PC-3 (cell line): ENCODE data around the gene MYOZ2. TPM values are rescaled to one million over a fixed set of nuclear protein-coding genes. Genes with fewer than 3 reads are reported as not detected.

Experiments used
- ATAC-seq: fragments of 200-7000 bp; cut with Tn5 transposase; 2 replicates; pipeline ENCODE4 v1.9.1; 2020; ENCODE audit warnings: mild to moderate bottlenecking, moderate library complexity
- BruUV-seq: library from RNA; stranded (reverse); fragments of 400-500 nt; replicated peaks from 2 replicates; lab custom pipeline; 2021; lab: Mats Ljungman, UMichigan
- CTCF ChIA-PET: fragments of 300-600 bp; sonication (Branson Sonifier 250); formaldehyde crosslinking; loops from one replicate; lab custom pipeline; 2022; ENCODE audit warnings: antibody characterized with exemption; lab: Charles Lee
- POLR2A ChIA-PET: fragments of 300-600 bp; sonication (Branson Sonifier 250); formaldehyde crosslinking; loops from one replicate; lab custom pipeline; 2022; ENCODE audit warnings: antibody characterized with exemption; ENCODE audit not compliant: unreplicated experiment; lab: Charles Lee
- DNase-seq: peaks from one replicate; pipeline ENCODE4 v3.0.0-alpha.2; 2015
- H2AFZ ChIP-seq: fragments of 300-600 bp; sonication (generic); 2 replicates; pipeline ENCODE4 v1.6.0; 2016; ENCODE audit warnings: antibody characterized with exemption, low read length
- H3F3A ChIP-seq: fragments of 300-600 bp; sonication (generic); one replicate; pipeline ENCODE4 v1.6.0; 2017; ENCODE audit warnings: antibody characterized with exemption, low read length, control low read depth, mild to moderate bottlenecking; ENCODE audit not compliant: unreplicated experiment
- H3K27ac ChIP-seq: fragments of 300-600 bp; sonication (generic); 2 replicates; pipeline ENCODE4 v1.5.1; 2016; ENCODE audit warnings: mild to moderate bottlenecking, low read length
- H3K27me3 ChIP-seq: fragments of 300-600 bp; sonication (generic); 2 replicates; pipeline ENCODE4 v1.6.1; 2016; ENCODE audit warnings: low read length, mixed read lengths
- H3K36me3 ChIP-seq: fragments of 300-600 bp; sonication (generic); 2 replicates; pipeline ENCODE4 v1.6.1; 2016; ENCODE audit warnings: low read depth, mixed run types, low read length, mixed read lengths
- H3K4me1 ChIP-seq: fragments of 300-600 bp; sonication (generic); 2 replicates; pipeline ENCODE4 v1.5.1; 2016; ENCODE audit warnings: low read length; ENCODE audit not compliant: insufficient read depth
- H3K4me2 ChIP-seq: fragments of 300-600 bp; sonication (generic); 2 replicates; pipeline ENCODE4 v1.6.0; 2016; ENCODE audit warnings: low read length
- H3K4me3 ChIP-seq: fragments of 300-600 bp; sonication (generic); 2 replicates; pipeline ENCODE4 v1.5.1; 2016; ENCODE audit warnings: mild to moderate bottlenecking, low read length, mixed read lengths
- H3K79me2 ChIP-seq: fragments of 300-600 bp; sonication (generic); 2 replicates; pipeline ENCODE4 v1.6.1; 2017; ENCODE audit warnings: low read length, mixed read lengths
- H3K9ac ChIP-seq: fragments of 300-600 bp; sonication (generic); 2 replicates; pipeline ENCODE4 v1.6.0; 2016; ENCODE audit warnings: mild to moderate bottlenecking, low read length
- H3K9me2 ChIP-seq: fragments of 300-600 bp; sonication (generic); replicated peaks from 2 replicates; pipeline ENCODE4 v1.6.1; 2016; ENCODE audit warnings: mixed run types, low read length, mixed read lengths
- H3K9me3 ChIP-seq: fragments of 300-600 bp; sonication (generic); 2 replicates; pipeline ENCODE4 v1.6.1; 2016; ENCODE audit warnings: low read length, mixed read lengths
- H4K20me1 ChIP-seq: fragments of 300-600 bp; sonication (generic); 2 replicates; pipeline ENCODE4 v1.6.1; 2016; ENCODE audit warnings: low read length, mixed read lengths
- CTCF ChIP-seq: fragments of 300-600 bp; sonication (generic); conservative IDR thresholded peaks from 2 replicates; pipeline ENCODE4 v1.5.1; 2017; ENCODE audit warnings: antibody characterized with exemption, low read depth, mild to moderate bottlenecking, low read length
- EZH2 ChIP-seq: fragments of 300-600 bp; sonication (generic); IDR thresholded peaks from one replicate; pipeline ENCODE4 v1.6.1; 2017; ENCODE audit warnings: antibody characterized with exemption, mild to moderate bottlenecking, low read length; ENCODE audit not compliant: unreplicated experiment
- EZH2phosphoT487 ChIP-seq: fragments of 300-600 bp; sonication (generic); IDR thresholded peaks from 2 replicates; pipeline ENCODE4 v1.6.1; 2018; ENCODE audit warnings: mild to moderate bottlenecking, antibody characterized with exemption, low read length, borderline replicate concordance
- intact Hi-C: fragments of 100-400 bp; cut with micrococcal nuclease; formaldehyde crosslinking; loops from 2 replicates; pipeline ENCODE4 v1.9.0; 2023
- total RNA-seq: library from RNA; depleted of rRNA; stranded (reverse); fragments of >200 nt; gene quantifications from 2 replicates; pipeline ENCODE4 v1.2.3, GENCODE V29; 2014

MYOZ2 gene
- total RNA-seq, 1 experiment from 2014 or later = not detected

- Histone ChIP-seq H3K9me3 (no peaks in the 10 kb centered on the region), H2AFZ (no peak overlapping the region), H3K4me2 (peak overlapping the region; percentile 48), H4K20me1 (no peaks in the 10 kb centered on the region), H3K27me3 (no peaks in the 10 kb centered on the region), H3F3A (no peaks in the 10 kb centered on the region), H3K27ac (peak overlapping the region; percentile 77), H3K9me2 (no peaks in the 10 kb centered on the region), H3K9ac (peak overlapping the region; percentile 18; the same call in 1 of the 2 replicates), H3K4me3 (no peak overlapping the region), H3K4me1 (peaks cover 42% of the 10 kb centered on the region), H3K79me2 (no peaks in the 10 kb centered on the region), H3K36me3 (no peaks in the 10 kb centered on the region)
- DNase-seq = peak; percentile 87
- TF ChIP-seq EZH2 (no peak), CTCF (no peak), EZH2phosphoT487 (no peak)
- intact Hi-C loops = loop anchor here (10.0 kb wide), 1 partner anchor 58 kb away; no protein-coding TSS in a partner anchor
- ChIA-PET POLR2A (interaction anchor here (0.6 kb wide), 1 partner anchor 197 kb away, joined by 5 read pairs; no protein-coding TSS in a partner anchor), CTCF (interaction anchor here (0.6 to 0.7 kb wide), 2 partner anchors 11 to 120 kb away, joined by 4 to 6 read pairs; no protein-coding TSS in a partner anchor)
- peak; percentile 77 for ATAC-seq
- BruUV-seq = no TSS peak
These were observed 32.4 kb upstream of the MYOZ2 start for GRCh38 chr4:119103263-119103662.

- H3K27me3 ChIP-seq = no peaks in the 10 kb centered on the region
- BruUV-seq = no TSS peak
- DNase-seq = no peak
- no peak for ATAC-seq
- H3K9ac ChIP-seq = no peak overlapping the region
- no peak overlapping the region for H3K4me3 ChIP-seq
- intact Hi-C loops = loop anchor here (10.0 kb wide), 1 partner anchor 60 kb away; no protein-coding TSS in a partner anchor
- CTCF ChIA-PET = no interaction called here
- no peaks in the 10 kb centered on the region for H3K9me3 ChIP-seq
- no peaks in the 10 kb centered on the region for H3K36me3 ChIP-seq
- H4K20me1 ChIP-seq = no peaks in the 10 kb centered on the region
- no peaks in the 10 kb centered on the region for H3K79me2 ChIP-seq
- no peak overlapping the region for H3K27ac ChIP-seq
- POLR2A ChIA-PET = no interaction called here
- H3K4me1 ChIP-seq = peaks cover 35% of the 10 kb centered on the region
- no peaks in the 10 kb centered on the region for H3K9me2 ChIP-seq
- H3F3A ChIP-seq = no peaks in the 10 kb centered on the region
- H2AFZ ChIP-seq = no peak overlapping the region
- no peak overlapping the region for H3K4me2 ChIP-seq
- TF ChIP-seq CTCF (no peak), EZH2phosphoT487 (no peak), EZH2 (no peak)
These were observed 30.9 kb upstream of the MYOZ2 start for GRCh38 chr4:119104644-119105273.

GRCh38 chr4:119105605-119106004 is 30.0 kb upstream of the MYOZ2 start:
- Histone ChIP-seq H3K4me1 (peaks cover 35% of the 10 kb centered on the region), H3K9me2 (no peaks in the 10 kb centered on the region), H3K36me3 (no peaks in the 10 kb centered on the region), H3K4me3 (no peak overlapping the region), H3K9ac (no peak overlapping the region), H3K79me2 (no peaks in the 10 kb centered on the region), H2AFZ (no peak overlapping the region), H3K9me3 (no peaks in the 10 kb centered on the region), H3K27me3 (no peaks in the 10 kb centered on the region), H4K20me1 (no peaks in the 10 kb centered on the region), H3K27ac (peak overlapping the region; percentile 23; the same call in 1 of the 2 replicates), H3F3A (no peaks in the 10 kb centered on the region), H3K4me2 (peak overlapping the region; percentile 29; the same call in 1 of the 2 replicates)
- TF ChIP-seq CTCF (no peak), EZH2phosphoT487 (no peak), EZH2 (no peak)
- ChIA-PET POLR2A (no interaction called here), CTCF (no interaction called here)
- ATAC-seq = no peak
- no TSS peak for BruUV-seq
- DNase-seq = no peak
- intact Hi-C loops = loop anchor here (10.0 kb wide), 1 partner anchor 61 kb away; no protein-coding TSS in a partner anchor
